Mesenchymal stem cell (in vitro differentiated cells and primary cell): ENCODE results near the gene CIRBP.
A peak's percentile ranks its signal among the peaks of the same experiment; 100 is the strongest.

Experiments used
- DNase-seq: peaks from one replicate; pipeline ENCODE4 v3.0.0-alpha.2; 2013
- H2AFZ ChIP-seq: one replicate; pipeline ENCODE4 v1.6.1; 2013; ENCODE audit warnings: low read depth, mild to moderate bottlenecking, control low read depth, inconsistent platforms, low read length, moderate library complexity
- H2AK5ac ChIP-seq: 2 replicates; pipeline ENCODE4 v1.6.1; 2013; ENCODE audit warnings: low read length, moderate library complexity, mild to moderate bottlenecking, inconsistent platforms; ENCODE audit not compliant: severe bottlenecking
- H2BK120ac ChIP-seq: one replicate; pipeline ENCODE4 v1.6.1; 2013; ENCODE audit warnings: low read depth, mild to moderate bottlenecking, inconsistent platforms, low read length, moderate library complexity
- H2BK12ac ChIP-seq, 2 experiments: one replicate each; pipeline ENCODE4 v1.6.1; 2013; ENCODE audit warnings: inconsistent platforms in 2 of 2, low read length in 2 of 2, mild to moderate bottlenecking in 2 of 2, moderate library complexity in 2 of 2, control low read depth in 1 of 2
- H2BK15ac ChIP-seq: one replicate; pipeline ENCODE4 v1.6.1; 2013; ENCODE audit warnings: mild to moderate bottlenecking, low read depth, inconsistent platforms; ENCODE audit not compliant: poor library complexity, severe bottlenecking
- H2BK5ac ChIP-seq: 2 replicates; pipeline ENCODE4 v1.6.1; 2013; ENCODE audit warnings: low read depth, mild to moderate bottlenecking, low read length, control low read depth, inconsistent platforms; ENCODE audit not compliant: poor library complexity, severe bottlenecking
- H3K14ac ChIP-seq, 2 experiments: one replicate each; pipeline ENCODE4 v1.6.1; 2013; ENCODE audit warnings: inconsistent platforms in 2 of 2, low read length in 2 of 2, control low read depth in 1 of 2, mild to moderate bottlenecking in 1 of 2, moderate library complexity in 1 of 2
- H3K18ac ChIP-seq, 2 experiments: one replicate each; pipeline ENCODE4 v1.6.1; 2013; ENCODE audit warnings: inconsistent platforms in 2 of 2, low read length in 2 of 2, control low read depth in 1 of 2, low read depth in 1 of 2, mild to moderate bottlenecking in 1 of 2
- H3K23ac ChIP-seq, 2 experiments: one replicate each; pipeline ENCODE4 v1.6.1; 2013; ENCODE audit warnings: inconsistent platforms in 2 of 2, low read length in 2 of 2, mild to moderate bottlenecking in 2 of 2, moderate library complexity in 2 of 2, control low read depth in 1 of 2
- H3K27ac ChIP-seq: 2 replicates; pipeline ENCODE4 v1.5.1; 2013; ENCODE audit warnings: mild to moderate bottlenecking, moderate library complexity, low read length, control low read depth, inconsistent platforms; ENCODE audit not compliant: poor library complexity, severe bottlenecking
- H3K27me3 ChIP-seq, 2 experiments: 2 replicates each; pipeline versions ENCODE4 v1.6.1 to v1.7.0; 2013; ENCODE audit warnings: low read length in 2 of 2, mild to moderate bottlenecking in 2 of 2, moderate library complexity in 2 of 2, control low read depth in 1 of 2, inconsistent platforms in 1 of 2; ENCODE audit not compliant: control insufficient read depth in 1 of 2, insufficient read depth in 1 of 2
- H3K36me3 ChIP-seq, 2 experiments: 2 replicates each; pipeline versions ENCODE4 v1.6.1 to v1.7.0; 2013; ENCODE audit warnings: low read length in 2 of 2, control low read depth in 1 of 2, inconsistent platforms in 1 of 2, low read depth in 1 of 2, mild to moderate bottlenecking in 1 of 2; ENCODE audit not compliant: insufficient read depth in 2 of 2, control insufficient read depth in 1 of 2
- H3K4ac ChIP-seq, 2 experiments: one replicate each; pipeline ENCODE4 v1.6.1; 2013; ENCODE audit warnings: inconsistent platforms in 2 of 2, low read length in 2 of 2, mild to moderate bottlenecking in 2 of 2, moderate library complexity in 2 of 2, control low read depth in 1 of 2, low read depth in 1 of 2
- H3K4me1 ChIP-seq: 2 replicates; pipeline ENCODE4 v1.6.1; 2013; ENCODE audit warnings: low read depth, low read length, control low read depth; ENCODE audit not compliant: control insufficient read depth, insufficient read depth
- H3K4me2 ChIP-seq: 2 replicates; pipeline ENCODE4 v1.6.1; 2013; ENCODE audit warnings: low read length, mild to moderate bottlenecking, inconsistent platforms; ENCODE audit not compliant: poor library complexity, severe bottlenecking
- H3K4me3 ChIP-seq, 2 experiments: 2 replicates each; pipeline versions ENCODE4 v1.5.1 to v1.7.0; 2013; ENCODE audit warnings: low read length in 2 of 2, mild to moderate bottlenecking in 2 of 2, control low read depth in 1 of 2, low read depth in 1 of 2; ENCODE audit not compliant: insufficient read depth in 1 of 2
- H3K79me1 ChIP-seq: replicated peaks from 2 replicates; pipeline ENCODE4 v1.6.1; 2013; ENCODE audit warnings: mild to moderate bottlenecking, control low read depth, low read length, inconsistent platforms; ENCODE audit not compliant: poor library complexity, severe bottlenecking
- H3K9ac ChIP-seq: 2 replicates; pipeline ENCODE4 v1.7.0; 2013; ENCODE audit warnings: mild to moderate bottlenecking, low read length, moderate library complexity
- H3K9me3 ChIP-seq: 2 replicates; pipeline ENCODE4 v1.7.0; 2013; ENCODE audit warnings: mild to moderate bottlenecking, low read length; ENCODE audit not compliant: control insufficient read depth
- H4K8ac ChIP-seq: one replicate; pipeline ENCODE4 v1.6.1; 2013; ENCODE audit warnings: inconsistent platforms, mild to moderate bottlenecking, low read length, moderate library complexity
- H4K91ac ChIP-seq: one replicate; pipeline ENCODE4 v1.6.1; 2013; ENCODE audit warnings: mild to moderate bottlenecking, low read length, inconsistent platforms
- WGBS: methylation state at CpG from one replicate; pipeline ENCODE4 v1.1.7; 2013; ENCODE audit warnings: mixed read lengths; 5-methylcytosine and 5-hydroxymethylcytosine counted together

Gene CIRBP

DNA sequence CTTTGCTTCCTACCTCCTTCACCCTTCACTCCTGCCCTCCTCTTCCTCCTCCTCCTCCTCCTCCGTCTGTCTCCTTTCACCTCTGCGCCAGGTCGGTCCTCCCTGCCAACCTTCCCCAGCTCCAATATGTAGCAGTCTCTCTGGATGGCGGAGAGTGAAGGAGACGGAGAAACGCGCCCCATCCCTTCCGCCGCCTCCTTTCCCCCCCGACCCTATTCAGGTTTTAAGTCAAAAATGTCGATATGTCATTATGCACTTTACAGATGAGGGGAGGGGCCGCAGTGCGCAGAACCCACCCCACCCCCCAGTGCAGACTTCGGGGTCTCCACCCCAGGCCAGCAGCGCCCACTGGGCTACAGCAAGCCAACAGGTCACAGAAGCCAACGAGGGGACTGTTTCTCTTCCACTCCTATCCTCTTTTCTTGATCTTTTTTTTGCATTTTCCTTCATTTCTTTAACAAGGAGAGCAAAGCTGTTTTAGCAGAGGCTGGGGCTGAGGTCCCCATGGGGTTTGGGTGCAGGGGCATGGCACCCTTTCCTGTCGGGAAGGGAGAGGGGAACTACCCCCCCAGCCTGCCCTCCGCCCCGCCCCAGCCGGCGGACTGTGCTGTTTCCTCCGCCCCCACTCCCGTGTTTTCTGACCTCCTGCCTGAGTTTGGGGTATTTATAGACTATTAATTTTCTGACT lies 11.5 kb upstream of the CIRBP start:
- 77% methylated on average over 22 of the region's 23 CpGs for WGBS
- H4K91ac ChIP-seq = no peak overlapping the region
- no peak overlapping the region for H2BK12ac ChIP-seq
- no peaks in the 10 kb centered on the region for H3K27me3 ChIP-seq
- H3K4ac ChIP-seq = no peak overlapping the region
- H4K8ac ChIP-seq = peak overlapping the region; percentile 66
- peak overlapping the region; percentile 81 for H3K9ac ChIP-seq
- H2BK120ac ChIP-seq = no peak overlapping the region
- DNase-seq = no peak
- peaks cover 43 to 66% of the 10 kb centered on the region in 2 experiments for H3K36me3 ChIP-seq
- H3K14ac ChIP-seq = no peak overlapping the region
- peak overlapping the region in 1 of 2 experiments; percentile 33 for H3K4me3 ChIP-seq
- H3K4me2 ChIP-seq = no peak overlapping the region
- H3K79me1 ChIP-seq = peaks cover 4% of the 10 kb centered on the region
- H2BK5ac ChIP-seq = no peak overlapping the region
- peak overlapping the region in 1 of 2 experiments; percentile 19 for H3K23ac ChIP-seq
- H2AFZ ChIP-seq = no peak overlapping the region
- H3K9me3 ChIP-seq = no peaks in the 10 kb centered on the region
- H3K18ac ChIP-seq = peak overlapping the region in 1 of 2 experiments; percentile 71
- peak overlapping the region; percentile 57 for H3K27ac ChIP-seq
- peaks cover 81% of the 10 kb centered on the region for H3K4me1 ChIP-seq
- H2BK15ac ChIP-seq = no peak overlapping the region
- no peak overlapping the region for H2AK5ac ChIP-seq

- Histone ChIP-seq H2AFZ (no peak overlapping the region), H2BK12ac (no peak overlapping the region), H2BK15ac (no peak overlapping the region), H4K91ac (no peak overlapping the region), H3K27me3 (no peaks in the 10 kb centered on the region), H3K4me1 (peaks cover 86% of the 10 kb centered on the region), H3K9ac (peak overlapping the region; percentile 81), H2BK5ac (no peak overlapping the region), H3K4me2 (no peak overlapping the region), H3K4ac (no peak overlapping the region), H3K27ac (peak overlapping the region; percentile 57), H4K8ac (no peak overlapping the region), H2AK5ac (no peak overlapping the region), H3K4me3 (no peak overlapping the region), H3K36me3 (peaks cover 43 to 63% of the 10 kb centered on the region in 2 experiments), H3K18ac (no peak overlapping the region), H3K14ac (no peak overlapping the region), H3K9me3 (no peaks in the 10 kb centered on the region), H2BK120ac (peak overlapping the region; percentile 52), H3K23ac (peak overlapping the region in 1 of 2 experiments; percentile 19), H3K79me1 (peaks cover 4% of the 10 kb centered on the region)
- 77% methylated on average over 5 of the region's 8 CpGs for WGBS
- DNase-seq = no peak
Measured at GRCh38 chr19:1258163-1258492, 11.0 kb upstream of the CIRBP start.

GRCh38 chr19:1258707-1259205 lies 10.4 kb upstream of the CIRBP start:
- H3K4ac ChIP-seq = no peak overlapping the region

GRCh38 chr19:1259206-1259875 lies 9.8 kb upstream of the CIRBP start:
- H2BK5ac ChIP-seq = no peak overlapping the region

More at GRCh38 chr19:1258707-1259205, 10.4 kb upstream of the CIRBP start:
- H3K27me3 ChIP-seq = no peaks in the 10 kb centered on the region
- peaks cover 43 to 59% of the 10 kb centered on the region in 2 experiments for H3K36me3 ChIP-seq
- H3K23ac ChIP-seq = no peak overlapping the region
- no peak for DNase-seq
- peaks cover 4% of the 10 kb centered on the region for H3K79me1 ChIP-seq
- H3K4me2 ChIP-seq = no peak overlapping the region
- H3K9me3 ChIP-seq = no peaks in the 10 kb centered on the region
- no peak overlapping the region for H2BK12ac ChIP-seq
- H2AK5ac ChIP-seq = peak overlapping the region; percentile 90
- no peak overlapping the region for H3K4me3 ChIP-seq
- no peak overlapping the region for H2BK5ac ChIP-seq
- H3K27ac ChIP-seq = peak overlapping the region; percentile 70
- peak overlapping the region; percentile 40 to 92 for H3K18ac ChIP-seq
- 35% methylated on average over 9 of the region's 15 CpGs for WGBS
- peak overlapping the region; percentile 86 for H2BK120ac ChIP-seq
- H3K14ac ChIP-seq = no peak overlapping the region
- H3K9ac ChIP-seq = peak overlapping the region; percentile 81
- no peak overlapping the region for H2BK15ac ChIP-seq
- H4K8ac ChIP-seq = peak overlapping the region; percentile 59
- H4K91ac ChIP-seq = no peak overlapping the region
- H3K4me1 ChIP-seq = peaks cover 84% of the 10 kb centered on the region
- no peak overlapping the region for H2AFZ ChIP-seq

More at GRCh38 chr19:1259206-1259875, 9.8 kb upstream of the CIRBP start:
- Histone ChIP-seq H3K27me3 (no peaks in the 10 kb centered on the region), H3K4me3 (no peak overlapping the region), H2BK15ac (peak overlapping the region; percentile 52), H3K9me3 (no peaks in the 10 kb centered on the region), H2BK120ac (peak overlapping the region; percentile 86), H3K14ac (no peak overlapping the region), H3K18ac (peak overlapping the region; percentile 40 to 92), H2BK12ac (peak overlapping the region; percentile 27 to 52), H4K8ac (peak overlapping the region; percentile 59), H3K4me2 (no peak overlapping the region), H3K9ac (peak overlapping the region; percentile 81), H2AK5ac (peak overlapping the region; percentile 90), H3K4me1 (peaks cover 80% of the 10 kb centered on the region), H3K23ac (no peak overlapping the region), H3K27ac (peak overlapping the region; percentile 70), H3K36me3 (peaks cover 40 to 54% of the 10 kb centered on the region in 2 experiments), H4K91ac (peak overlapping the region; percentile 92), H3K79me1 (peaks cover 4% of the 10 kb centered on the region), H3K4ac (peak overlapping the region; percentile 60 to 73), H2AFZ (no peak overlapping the region)
- WGBS = 10% methylated on average over 17 of the region's 17 CpGs
- DNase-seq = peak; percentile 84
